Right hindlimb (tissue), 1 donor: ENCODE data around the gene TMEM184A.
A peak's percentile ranks its signal among the peaks of the same experiment; 100 is the strongest.

Experiments used
- DNase-seq: peaks from one replicate; pipeline ENCODE4 v3.0.0-alpha.2; 2018

TMEM184A gene

GRCh38 chr7:1538544-1539180, 17.3 kb downstream of the TMEM184A start:
- peak; percentile 28 for DNase-seq

GRCh38 chr7:1537535-1538412, 18.2 kb downstream of the TMEM184A start:
- peak; percentile 90 for DNase-seq

GRCh38 chr7:1536743-1537534, 19.1 kb downstream of the TMEM184A start:
- peak; percentile 96 for DNase-seq

- peak; percentile 24 for DNase-seq
Measured at GRCh38 chr7:1536455-1536742, 19.6 kb downstream of the TMEM184A start.

- DNase-seq: peak; percentile 23
Measured at GRCh38 chr7:1535701-1536454, 20.1 kb downstream of the TMEM184A start.

- DNase-seq: peak; percentile 22
Measured at GRCh38 chr7:1535100-1535458, 20.9 kb downstream of the TMEM184A start.

- peak; percentile 28 for DNase-seq
Measured at GRCh38 chr7:1534330-1535099, 21.5 kb downstream of the TMEM184A start.

- DNase-seq: peak; percentile 45
Measured at GRCh38 chr7:1533547-1534329, 22.3 kb downstream of the TMEM184A start.

GRCh38 chr7:1533255-1533546, 22.8 kb downstream of the TMEM184A start:
- DNase-seq: no peak

GRCh38 chr7:1532456-1533254, 23.4 kb downstream of the TMEM184A start:
- peak; percentile 73 for DNase-seq

GRCh38 chr7:1531979-1532455, 24.0 kb downstream of the TMEM184A start:
- no peak for DNase-seq

GRCh38 chr7:1531263-1531978, 24.6 kb downstream of the TMEM184A start:
- DNase-seq: peak; percentile 46

GRCh38 chr7:1530946-1531262, 25.1 kb downstream of the TMEM184A start:
- no peak for DNase-seq

GRCh38 chr7:1529383-1530116, 26.5 kb downstream of the TMEM184A start:
- DNase-seq: peak; percentile 23

GRCh38 chr7:1526271-1526754, 29.7 kb downstream of the TMEM184A start:
- DNase-seq: no peak

- DNase-seq: no peak
Measured at GRCh38 chr7:1525409-1525808, 30.6 kb downstream of the TMEM184A start.

- no peak for DNase-seq
Measured at GRCh38 chr7:1523844-1524243, 32.2 kb downstream of the TMEM184A start.

GRCh38 chr7:1523208-1523607, 32.8 kb downstream of the TMEM184A start:
- no peak for DNase-seq

GRCh38 chr7:1521456-1521855, 34.5 kb downstream of the TMEM184A start:
- DNase-seq: no peak
